Activated T-cell treated with anti-CD3 and anti-CD28 coated beads for 1 hour (primary cell): Measurements from ENCODE around the gene CHD6.

ENCODE experiments used
- DNase-seq: peaks from one replicate; pipeline ENCODE4 v3.0.0-alpha.2; 2020; ENCODE audit warnings: low read depth

Gene CHD6

DNA sequence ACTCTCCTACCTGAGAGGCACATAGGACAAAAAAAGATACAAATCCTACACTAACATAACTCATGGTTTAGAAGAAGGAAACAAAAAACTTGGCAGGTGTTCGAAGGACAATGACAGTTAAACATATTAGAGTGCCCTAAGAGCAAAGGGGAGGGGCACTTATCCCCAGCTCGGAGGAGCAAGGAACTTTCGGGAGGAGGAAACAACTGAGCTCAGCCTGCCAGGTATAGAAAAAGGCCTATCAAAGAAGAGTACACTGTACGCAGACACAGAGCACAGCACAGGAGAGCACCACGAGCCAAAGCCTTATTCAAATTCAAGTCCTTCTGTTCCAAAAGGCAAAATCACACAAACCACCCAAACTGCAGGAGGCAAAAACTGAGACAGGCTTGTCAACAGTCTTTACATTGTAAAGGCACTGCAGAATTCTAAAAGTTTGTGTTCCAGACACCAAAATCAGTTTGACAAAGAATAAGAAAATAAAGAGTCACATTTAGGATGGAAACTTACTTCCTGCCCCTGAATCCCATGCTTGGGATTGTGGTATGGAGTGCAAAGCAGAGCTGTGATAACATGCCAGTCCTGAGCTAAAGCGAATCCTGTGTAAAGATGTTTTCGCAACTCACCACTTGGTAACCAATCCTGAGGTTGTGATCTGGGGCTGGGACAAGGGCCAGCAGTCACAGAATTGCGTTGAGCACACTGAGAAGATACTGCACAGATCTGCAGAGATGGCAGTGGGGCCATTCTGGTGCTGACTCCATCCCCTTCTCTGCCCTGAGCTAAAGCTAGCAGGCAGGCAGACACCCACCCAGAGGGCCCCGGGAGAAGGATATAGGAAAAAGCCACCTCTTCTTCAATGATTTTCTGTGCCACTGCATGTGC lies 108.6 kb downstream of the CHD6 start:
- DNase-seq, result no peak

DNA sequence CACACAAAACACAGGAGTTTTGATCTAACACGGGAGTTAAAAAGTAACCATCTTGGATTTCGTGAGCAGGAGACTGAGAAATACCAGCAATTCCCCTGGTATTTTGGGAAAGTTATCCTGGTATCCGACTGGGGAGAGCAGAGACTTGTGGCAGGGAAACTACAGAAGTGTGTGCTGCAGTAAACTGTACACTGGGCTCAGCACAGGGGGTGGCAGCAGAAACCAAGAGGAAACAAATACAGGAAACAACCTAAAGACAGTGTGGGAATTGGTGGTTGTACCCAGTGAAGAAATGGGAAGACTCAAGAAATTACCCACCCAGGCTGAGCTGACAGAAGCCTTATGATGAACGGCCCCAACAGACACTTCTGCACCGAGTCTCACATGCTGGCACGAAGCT lies 109.8 kb downstream of the CHD6 start:
- no peak for DNase-seq

DNA sequence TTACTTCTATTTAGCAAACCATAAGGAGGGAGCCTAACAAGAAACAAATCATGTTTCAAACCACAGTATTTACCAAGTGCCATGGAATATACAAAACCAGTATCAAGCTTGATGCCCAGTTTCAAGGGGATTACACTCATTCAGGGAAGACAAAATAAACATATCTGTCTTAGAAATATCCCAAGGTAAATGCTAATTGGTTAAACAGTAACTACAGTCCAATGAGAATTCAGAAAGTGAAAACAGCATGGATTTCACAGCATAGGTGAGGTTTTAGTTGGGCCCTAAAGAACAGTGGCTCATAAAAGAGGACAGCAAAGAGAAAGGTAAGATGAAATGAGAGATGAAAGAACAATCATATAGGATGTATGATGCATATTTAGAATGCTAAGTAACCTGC lies 110.3 kb downstream of the CHD6 start:
- no peak for DNase-seq

DNA sequence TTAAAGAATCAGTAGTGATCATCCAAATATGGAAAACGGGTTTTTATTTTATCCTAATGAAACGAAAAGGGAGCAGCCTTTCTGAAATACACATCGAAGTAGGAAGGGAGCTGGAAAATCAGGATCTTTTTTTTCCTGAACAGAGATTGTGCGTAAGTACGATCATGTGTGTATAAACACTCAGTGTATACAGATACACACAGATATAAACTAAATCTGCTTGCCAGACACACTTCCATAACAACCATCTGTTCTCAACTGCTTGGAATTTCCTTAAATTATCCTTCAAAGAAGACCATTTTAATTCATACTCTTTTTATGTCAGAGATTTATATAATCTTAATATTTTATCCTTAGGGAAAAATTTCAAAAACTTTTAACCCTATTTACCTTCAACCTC lies 110.7 kb downstream of the CHD6 start:
- DNase-seq, result no peak

DNA sequence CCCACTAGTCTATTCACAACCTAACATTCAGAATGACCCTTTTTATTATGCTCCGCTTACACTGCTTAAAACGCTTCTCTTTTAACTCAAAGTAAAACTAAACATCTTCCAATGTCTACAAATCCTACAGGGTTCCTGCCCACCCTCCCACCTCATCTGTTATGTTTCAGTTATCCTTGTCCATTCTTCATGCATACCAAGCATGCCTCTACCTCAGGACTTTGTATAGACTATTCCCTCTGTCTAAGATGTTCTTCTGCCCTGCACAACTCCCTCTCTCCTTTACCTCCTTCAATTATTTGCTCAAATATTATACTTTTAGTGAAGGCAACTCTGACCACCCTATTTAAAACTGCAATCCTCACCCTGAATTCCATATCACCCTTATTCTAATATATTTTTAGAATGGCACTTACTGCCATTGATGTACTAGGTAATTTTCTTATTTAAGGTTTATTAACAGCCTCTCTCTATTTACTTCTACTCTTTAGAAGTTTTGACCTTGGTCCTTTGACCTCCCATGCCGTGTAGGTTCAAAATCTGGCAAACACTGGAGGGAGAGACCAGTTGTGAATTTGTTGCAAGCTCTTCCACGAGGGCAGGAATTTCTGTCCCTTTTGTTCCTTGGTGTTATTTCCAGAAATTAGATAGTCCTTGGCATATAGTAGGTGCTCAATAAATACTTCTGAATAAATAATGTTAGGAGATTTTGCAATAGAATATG lies 111.8 kb downstream of the CHD6 start:
- DNase-seq, result no peak

DNA sequence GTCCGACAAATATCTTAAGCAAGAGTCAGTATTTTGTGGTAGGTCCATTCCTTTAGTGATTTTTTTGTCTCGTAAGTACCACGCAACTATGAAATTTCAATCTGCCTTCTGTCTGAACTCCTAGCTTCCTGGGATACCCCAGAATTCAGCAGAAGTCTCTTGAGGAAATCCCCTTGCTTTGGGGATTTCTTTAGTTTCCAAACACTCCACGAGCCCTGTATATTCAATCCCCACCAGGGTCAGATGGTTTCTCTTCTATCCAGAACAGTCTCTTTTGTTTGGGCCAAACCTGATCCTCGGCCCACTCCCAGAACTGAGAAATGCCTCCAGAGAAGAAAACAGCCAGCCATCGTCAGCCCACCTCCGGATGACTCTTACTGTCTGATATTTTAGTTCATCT lies 113.0 kb downstream of the CHD6 start:
- no peak for DNase-seq

DNA sequence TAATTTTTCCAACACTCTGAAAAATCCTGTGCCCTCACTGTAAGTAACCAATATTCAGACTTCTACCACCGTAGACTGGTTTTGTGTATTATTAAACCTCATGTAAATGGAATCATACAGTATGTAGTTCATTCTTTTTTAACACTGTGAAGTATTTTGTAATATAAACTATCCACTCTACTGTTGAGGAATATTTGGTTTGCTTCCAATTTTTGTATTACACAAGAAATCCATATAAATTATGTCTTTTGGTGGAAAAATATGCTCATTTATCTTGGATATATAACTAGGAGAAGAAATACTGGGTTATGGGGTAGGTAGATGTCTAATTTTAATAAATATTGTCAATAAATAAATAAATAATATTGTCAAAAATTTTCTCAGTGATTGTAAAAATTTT lies 116.8 kb downstream of the CHD6 start:
- DNase-seq, result no peak

DNA sequence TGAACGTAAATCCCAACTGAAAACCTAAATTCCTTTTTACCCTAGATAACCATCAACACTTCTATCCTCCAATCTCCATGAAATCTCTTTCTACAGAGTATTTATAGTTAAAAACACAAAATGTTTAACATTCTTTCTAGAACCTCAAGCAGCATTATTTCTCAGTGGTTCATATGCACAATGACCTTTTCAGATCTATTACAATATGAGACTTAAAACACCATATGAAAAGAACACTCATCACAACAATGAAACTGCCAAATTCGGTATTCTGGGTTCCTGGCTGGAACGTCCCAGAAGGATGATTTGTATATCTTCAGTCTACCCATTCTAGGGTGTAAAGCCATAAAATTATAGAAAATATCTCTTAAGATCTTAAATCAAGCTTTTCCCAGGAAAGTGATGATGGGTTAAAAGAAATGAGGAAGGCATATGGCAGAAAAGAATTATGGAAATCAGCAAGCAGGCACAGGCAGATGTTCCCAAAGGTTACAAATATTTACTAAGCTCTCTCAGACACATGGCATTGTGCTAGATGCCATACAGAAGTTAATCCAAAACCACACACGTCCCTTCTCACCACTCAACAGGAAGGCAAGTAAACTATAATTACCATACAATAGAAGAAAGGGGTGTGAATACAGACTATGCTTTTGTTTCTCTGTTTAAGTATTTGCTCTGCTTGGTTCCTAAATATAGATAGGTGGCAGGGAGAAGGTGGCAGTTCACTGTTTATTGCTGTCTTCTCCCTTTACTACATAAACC lies 118.0 kb downstream of the CHD6 start:
- no peak for DNase-seq

DNA sequence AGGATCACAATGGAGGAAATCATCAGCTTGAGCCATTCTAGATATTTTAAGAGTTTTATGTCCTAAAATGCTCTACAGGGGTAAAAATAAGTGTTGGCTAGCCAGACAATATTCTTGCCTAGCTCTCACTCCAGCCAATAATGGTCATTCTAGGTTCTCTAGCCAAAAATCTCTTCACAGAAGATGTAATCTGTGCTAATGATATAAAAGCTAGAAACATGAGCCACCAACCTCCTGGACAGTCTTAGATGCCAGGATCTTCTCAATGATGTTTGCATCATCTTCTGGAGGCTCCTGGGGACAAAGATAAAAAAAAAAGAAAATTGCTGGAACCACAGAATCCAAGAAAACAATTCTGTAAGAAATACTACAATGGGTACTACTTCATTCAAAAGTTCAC lies 119.1 kb downstream of the CHD6 start:
- DNase-seq, result no peak

DNA sequence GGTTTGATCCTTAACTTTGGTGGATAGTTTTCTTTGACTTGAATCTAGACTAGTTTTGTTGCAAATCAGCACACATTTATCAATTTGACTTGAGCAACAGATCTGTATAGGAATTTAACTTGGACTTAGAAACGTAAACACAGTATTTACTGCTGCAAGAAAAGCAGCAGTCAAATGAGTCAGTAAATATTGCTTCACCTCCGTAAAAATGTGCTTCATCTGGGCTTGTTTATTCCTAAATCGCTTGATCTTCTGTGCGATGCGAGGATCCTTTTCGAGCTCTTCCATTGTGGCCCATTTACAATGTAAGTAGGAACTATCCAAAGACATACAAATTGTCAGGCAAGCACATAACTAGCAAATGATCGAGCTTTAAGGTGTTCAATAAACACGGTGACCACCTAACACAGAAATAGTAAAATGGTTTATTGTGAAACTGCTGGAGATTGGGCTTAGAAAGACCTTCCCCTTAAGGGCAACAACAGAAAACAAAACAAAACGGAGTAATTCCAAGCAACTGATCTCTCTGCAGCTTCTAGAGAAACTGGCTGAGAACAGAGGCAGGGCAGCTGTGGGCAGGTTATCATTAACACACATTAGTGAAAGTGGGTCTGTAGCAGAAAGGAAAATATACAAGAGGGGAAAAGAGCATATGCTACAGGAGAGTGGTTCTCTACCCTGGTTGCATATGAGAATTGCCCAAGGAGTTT lies 120.8 kb downstream of the CHD6 start:
- DNase-seq, result no peak

DNA sequence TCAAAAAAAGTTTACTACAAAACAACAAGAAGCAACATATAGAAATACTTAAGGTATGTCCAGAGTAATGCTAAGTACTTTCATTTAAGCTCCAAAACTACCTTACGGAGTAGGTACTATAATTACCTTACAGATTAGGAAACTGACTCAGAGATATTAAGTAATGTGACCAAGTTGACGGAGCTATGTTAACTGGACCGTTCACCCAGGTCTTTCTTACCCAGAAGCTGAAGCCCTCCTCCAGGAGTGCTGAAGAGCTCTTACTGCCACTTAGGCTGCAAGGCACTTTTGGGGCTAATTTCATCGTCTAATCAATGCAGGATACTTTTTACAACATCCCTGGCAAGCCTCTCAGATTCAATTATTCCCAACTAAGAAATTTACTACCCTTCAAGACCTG lies 123.7 kb downstream of the CHD6 start:
- no peak for DNase-seq

DNA sequence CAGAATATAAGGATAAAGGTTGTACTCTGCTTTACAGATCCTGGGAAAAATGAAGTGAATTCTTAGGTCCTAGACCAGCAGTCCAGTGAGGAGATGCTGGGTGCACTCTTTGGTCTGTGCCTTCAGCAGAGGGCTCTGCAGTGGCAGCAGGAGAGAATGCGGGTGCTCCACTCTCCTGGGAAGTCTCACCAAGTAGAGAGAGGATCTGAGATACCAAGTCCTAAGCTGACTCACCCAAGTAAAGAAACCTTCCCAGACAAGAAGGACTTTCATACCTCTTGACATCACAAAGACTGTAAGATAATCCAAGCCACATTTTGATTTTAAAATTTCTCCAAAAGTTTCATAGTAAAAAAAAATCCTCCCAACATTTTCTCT lies 134.6 kb downstream of the CHD6 start:
- DNase-seq, result no peak

DNA sequence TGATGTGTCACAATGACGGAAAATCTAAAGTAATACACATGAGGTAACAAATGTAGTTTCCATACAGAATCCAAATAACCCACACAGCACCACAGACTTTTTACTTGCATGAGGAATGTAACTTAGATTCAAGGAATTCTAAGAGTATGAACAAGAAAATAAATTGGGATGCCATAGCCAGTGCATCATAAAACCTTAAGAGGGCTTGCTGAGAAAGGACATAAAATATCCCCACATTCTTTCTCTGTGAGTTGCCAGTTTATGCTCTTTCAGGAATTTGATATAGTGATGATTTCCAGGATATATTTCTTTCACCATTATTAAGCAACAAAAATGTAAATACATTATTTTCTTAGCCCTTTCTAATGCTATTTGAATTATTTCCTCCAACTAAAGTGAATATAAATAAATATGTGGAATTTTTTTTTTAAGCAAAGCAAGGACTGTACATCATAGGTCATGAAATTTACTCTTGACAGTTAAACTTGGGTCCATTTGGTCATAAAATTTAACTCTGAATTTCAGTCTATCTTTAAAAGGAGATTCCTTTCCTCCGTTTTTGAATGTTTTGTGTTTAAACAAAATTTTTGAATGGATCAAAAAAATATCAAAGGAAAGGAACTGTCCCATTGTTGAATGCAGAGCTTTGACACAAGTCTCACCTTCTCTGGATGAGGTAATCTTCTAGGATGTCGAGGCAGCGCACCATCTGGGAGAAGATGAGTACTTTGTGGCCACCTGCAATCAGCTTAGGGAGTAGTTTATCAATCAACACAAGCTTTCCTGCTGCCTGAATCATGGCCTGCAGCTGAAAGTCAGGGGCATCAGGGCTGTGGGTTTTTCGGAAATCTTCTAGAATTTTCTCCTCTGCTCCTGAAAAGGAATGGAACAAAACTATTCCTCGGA lies 135.3 kb downstream of the CHD6 start:
- DNase-seq, result no peak

DNA sequence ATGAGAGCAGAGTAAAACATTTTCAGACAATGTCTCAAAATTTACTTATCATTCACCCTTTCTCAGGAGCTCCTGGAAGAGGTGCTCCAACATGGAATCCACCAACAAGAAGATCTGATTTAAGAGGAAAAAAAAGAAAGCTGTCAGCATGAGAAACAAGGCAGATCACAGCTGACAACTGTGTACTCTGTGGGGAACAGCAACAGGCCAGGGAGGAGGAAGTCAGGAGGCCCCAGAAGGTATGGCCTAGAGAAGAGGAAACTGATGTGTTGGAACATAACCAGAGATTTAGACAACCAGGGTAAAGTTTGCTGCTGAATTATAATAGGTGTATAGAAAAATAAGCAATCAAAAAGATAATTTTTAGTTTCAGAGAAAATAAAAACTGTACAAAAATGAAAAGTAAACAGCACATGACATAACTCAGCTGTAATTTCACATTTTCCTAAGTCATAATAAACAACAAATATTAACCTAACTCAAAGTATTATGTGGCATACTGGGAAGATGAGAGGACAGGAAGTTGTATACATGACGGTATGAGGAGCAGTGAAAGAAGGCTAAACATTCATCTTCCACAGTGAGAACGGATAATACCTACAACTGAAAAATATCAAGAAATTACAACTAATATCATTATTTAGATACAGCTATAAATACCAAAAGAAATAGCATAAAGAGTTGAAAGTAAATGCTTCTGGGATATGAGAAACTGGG lies 138.0 kb downstream of the CHD6 start:
- no peak for DNase-seq

DNA sequence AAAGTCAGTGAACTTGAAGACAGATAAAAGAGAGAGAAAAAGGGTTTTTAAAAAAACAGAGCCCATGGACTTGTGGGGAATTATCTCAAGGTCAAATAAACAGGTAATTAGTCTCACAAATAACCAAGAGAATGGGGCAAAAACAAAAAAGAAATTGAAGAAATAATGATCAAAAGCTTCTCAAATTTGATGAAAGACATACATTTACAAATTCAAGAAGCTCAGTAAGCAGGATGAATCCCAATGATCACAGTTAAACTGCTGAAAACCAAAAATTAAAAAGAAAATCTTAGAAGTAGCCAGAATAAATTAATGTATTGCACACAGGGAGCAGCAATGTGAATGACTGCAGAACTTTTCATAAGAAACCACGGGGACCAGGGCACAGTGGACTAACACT lies 139.1 kb downstream of the CHD6 start:
- no peak for DNase-seq

DNA sequence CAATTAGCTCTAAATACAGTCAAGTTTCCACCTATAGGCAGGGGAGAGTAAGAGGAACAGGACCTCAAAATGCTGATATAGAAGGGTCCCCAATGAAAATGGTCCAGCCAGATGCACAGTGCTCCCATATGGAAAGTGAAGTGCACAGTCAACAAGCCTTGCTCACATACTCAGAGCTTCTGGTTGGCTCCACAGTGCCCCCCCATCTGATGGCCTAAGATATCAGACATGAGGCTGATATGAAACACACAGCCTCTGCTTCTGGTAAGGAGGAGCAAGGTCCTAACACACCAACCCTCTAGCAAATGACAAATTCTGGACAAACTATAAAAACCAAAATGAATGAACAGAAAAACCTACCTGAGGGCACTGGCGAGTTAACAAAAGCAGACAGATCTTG lies 140.2 kb downstream of the CHD6 start:
- no peak for DNase-seq

DNA sequence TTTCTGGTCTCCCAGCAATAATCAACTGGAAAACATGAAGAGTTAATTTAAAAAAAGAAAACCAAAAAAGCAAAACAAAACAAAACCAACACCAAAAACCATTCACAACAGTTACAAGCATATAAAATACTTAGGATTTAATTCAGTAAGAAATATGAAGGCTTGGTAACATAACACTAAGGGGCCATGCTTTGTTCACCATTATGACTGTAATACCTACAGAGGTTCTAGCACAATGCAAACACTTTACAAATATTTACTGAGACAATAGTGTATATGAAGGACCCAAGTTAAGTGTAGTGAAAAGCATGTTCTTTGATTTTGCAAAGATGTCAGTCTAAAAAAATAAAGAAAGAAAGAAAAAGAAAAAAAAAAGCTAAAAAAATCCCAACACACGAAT lies 141.7 kb downstream of the CHD6 start:
- DNase-seq, result no peak

DNA sequence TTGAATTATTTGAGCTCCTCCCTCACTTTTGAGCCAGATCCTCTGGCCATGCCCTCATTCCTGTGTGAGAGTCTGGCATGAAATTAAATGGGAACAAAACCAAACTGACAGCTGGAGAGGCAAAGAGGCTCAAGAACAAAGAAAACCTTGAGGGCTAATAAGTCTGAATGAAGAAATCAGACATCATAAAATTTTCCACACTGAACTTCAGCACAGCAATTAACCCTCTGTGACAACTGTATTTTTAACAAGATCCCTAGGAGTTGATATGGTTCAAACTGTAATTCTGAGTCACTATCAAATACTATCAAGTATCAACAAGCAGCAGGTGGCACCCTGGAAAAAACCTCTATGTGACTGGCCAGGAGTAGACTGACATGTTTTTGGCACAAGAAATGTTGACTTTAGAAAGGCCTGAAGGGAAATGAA lies 142.2 kb downstream of the CHD6 start:
- DNase-seq, result no peak

DNA sequence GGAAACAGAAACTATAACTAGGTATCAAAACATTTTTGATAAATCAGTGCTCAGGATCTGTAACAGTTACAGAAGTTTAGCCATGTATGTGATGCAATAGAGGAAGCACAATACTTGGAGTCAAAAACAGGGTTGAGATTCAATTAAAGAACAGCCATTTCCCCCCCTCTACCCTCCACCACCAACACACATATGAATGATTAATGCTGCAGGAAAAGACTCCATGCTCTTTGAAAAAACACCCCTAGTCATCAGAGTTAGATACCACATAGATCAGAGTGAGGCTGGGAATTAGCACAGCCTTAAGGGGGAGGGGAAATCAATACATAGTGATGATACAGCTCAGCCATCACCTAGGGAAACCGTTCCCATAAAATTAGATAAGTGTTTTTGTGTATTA lies 142.7 kb downstream of the CHD6 start:
- DNase-seq, result no peak

DNA sequence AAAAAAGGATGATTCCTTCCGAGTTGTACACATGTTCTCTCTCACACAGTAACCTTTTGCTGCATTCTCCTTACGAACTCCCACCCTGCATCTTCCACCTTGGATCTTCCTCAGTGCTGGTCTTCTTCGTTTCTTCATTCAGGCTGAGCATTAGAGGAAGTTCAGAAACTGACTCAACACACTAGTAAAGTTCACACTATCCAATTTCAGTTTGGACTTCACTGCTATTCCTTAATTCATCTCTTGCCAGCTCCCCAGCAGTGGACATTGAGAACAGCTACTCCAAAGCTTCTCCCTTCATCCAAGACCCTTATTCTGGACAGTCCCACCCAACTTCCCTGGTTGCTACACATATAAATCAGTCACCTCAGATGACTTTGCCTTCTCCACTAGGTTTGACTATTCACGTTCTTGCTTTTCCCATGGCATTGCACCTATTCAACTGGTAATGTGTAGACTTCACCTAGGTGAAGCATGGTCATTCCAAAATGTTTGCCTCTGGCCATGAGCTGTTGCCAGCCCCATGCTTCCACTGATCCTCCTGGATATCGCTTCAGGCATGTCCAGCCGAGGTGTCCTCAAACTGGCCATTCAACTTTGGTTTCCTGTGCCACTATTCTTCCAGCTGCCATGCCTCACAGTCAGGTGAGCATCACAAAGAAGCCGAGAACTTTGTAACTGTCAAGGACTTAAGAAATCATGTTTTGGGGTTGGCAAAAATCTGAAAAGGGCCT lies 147.6 kb downstream of the CHD6 start:
- no peak for DNase-seq
